ENCODE results near the gene CCNI.

Gene CCNI

GRCh38 chr4:77003400-77003799 is 72.4 kb downstream of the CCNI start:
- H3K4me3 Mint-ChIP-seq: no peak overlapping the region
- TF ChIP-seq, protein P1, sequence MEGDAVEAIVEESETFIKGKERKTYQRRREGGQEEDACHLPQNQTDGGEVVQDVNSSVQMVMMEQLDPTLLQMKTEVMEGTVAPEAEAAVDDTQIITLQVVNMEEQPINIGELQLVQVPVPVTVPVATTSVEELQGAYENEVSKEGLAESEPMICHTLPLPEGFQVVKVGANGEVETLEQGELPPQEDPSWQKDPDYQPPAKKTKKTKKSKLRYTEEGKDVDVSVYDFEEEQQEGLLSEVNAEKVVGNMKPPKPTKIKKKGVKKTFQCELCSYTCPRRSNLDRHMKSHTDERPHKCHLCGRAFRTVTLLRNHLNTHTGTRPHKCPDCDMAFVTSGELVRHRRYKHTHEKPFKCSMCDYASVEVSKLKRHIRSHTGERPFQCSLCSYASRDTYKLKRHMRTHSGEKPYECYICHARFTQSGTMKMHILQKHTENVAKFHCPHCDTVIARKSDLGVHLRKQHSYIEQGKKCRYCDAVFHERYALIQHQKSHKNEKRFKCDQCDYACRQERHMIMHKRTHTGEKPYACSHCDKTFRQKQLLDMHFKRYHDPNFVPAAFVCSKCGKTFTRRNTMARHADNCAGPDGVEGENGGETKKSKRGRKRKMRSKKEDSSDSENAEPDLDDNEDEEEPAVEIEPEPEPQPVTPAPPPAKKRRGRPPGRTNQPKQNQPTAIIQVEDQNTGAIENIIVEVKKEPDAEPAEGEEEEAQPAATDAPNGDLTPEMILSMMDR (IDR thresholded peaks at IDR 0.05; ENCODE audit: unreplicated experiment in 3 of 3): no peak
- H3K27me3 Mint-ChIP-seq (ENCODE audit: low read depth): no peaks in the 10 kb centered on the region
- H3K4me1 Mint-ChIP-seq: peaks cover 43% of the 10 kb centered on the region
- H3K36me3 Mint-ChIP-seq (ENCODE audit: low read depth): peaks cover 84% of the 10 kb centered on the region
- H3K27ac Mint-ChIP-seq: peak overlapping the region in 1 of 3 experiments; percentile 81
- H3K9me3 Mint-ChIP-seq: no peaks in the 10 kb centered on the region

DNA sequence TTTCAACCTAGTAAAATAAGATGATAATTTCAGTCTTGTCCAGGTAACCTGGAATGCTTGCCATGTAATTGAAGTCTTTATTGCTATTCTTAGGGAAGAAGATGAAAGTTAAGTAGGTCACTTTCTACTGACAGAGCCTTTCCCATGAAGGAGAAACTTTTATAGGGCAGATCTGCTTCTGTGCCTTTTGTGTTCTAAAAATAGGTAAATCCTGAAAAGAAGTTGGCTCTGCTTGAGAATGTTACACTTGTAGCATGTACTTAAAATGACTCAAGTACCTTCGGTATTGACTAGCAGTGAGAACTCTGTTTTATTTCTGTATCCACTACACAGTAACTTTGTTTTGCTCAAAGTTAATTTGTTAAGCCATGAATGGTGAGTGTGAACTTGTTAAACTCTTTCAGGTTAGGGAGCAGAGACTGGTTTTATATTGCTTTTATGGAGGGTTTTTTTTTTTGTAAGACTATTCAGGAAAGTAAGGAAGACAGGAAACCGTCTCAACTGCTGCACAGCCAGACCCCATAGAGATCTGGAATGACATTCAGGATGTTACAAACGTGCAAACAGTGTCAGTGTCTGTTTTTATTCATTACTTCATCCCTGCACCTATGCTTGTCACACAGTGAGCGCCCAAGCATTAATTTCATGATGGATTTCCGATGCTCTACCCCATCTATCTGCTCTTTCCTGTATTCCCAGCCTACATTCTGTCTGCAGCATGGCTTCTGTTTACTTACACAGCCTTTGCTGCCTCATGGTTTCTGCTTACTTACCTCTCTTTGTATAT is 73.3 kb downstream of the CCNI start:
- Mint-ChIP-seq H3K36me3 (ENCODE audit: low read depth) (peaks cover 84% of the 10 kb centered on the region), H3K27ac (peak overlapping the region; percentile 20 to 81 (median 43)), H3K27me3 (ENCODE audit: low read depth) (no peaks in the 10 kb centered on the region), H3K9me3 (no peaks in the 10 kb centered on the region), H3K4me1 (peaks cover 39% of the 10 kb centered on the region), H3K4me3 (no peak overlapping the region)
- TF ChIP-seq, protein P1 (IDR thresholded peaks at IDR 0.05; ENCODE audit: unreplicated experiment in 3 of 3): no peak

DNA sequence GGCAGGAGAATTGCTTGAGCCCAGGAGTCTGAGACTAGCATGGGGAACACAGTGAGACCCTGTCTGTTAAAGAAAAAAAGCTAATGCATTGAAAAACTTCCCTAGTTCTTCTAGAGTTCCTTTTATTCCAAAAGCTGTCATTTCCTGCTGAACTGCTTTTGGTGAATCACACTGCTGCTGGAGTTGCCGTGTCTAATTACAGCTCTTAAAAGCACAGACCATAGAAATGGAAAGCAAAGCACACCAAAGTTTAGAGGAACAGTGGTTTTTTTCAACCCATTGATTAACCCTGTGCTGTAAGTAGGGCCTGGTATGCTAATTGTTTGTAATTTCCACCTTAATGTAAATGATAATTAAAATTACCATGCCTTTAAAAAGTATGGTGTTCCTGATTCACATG is 73.9 kb downstream of the CCNI start:
- H3K4me1 Mint-ChIP-seq: peaks cover 32% of the 10 kb centered on the region
- TF ChIP-seq, protein P1 (IDR thresholded peaks at IDR 0.05; ENCODE audit: unreplicated experiment in 3 of 3): no peak
- H3K4me3 Mint-ChIP-seq: no peak overlapping the region
- peaks cover 84% of the 10 kb centered on the region for H3K36me3 Mint-ChIP-seq (ENCODE audit: low read depth)
- no peaks in the 10 kb centered on the region for H3K9me3 Mint-ChIP-seq
- H3K27ac Mint-ChIP-seq: peak overlapping the region; percentile 20 to 81 (median 37)
- H3K27me3 Mint-ChIP-seq (ENCODE audit: low read depth): no peaks in the 10 kb centered on the region

GRCh38 chr4:76998251-76998901 is 77.4 kb downstream of the CCNI start:
- Mint-ChIP-seq H3K9me3 (no peaks in the 10 kb centered on the region), H3K27me3 (ENCODE audit: low read depth) (no peaks in the 10 kb centered on the region), H3K27ac (peak overlapping the region; percentile 54 to 67 (median 55)), H3K4me1 (peaks cover 46% of the 10 kb centered on the region), H3K4me3 (no peak overlapping the region), H3K36me3 (ENCODE audit: low read depth) (peaks cover 66% of the 10 kb centered on the region)
- TF ChIP-seq, protein P1 (IDR thresholded peaks at IDR 0.05; ENCODE audit: unreplicated experiment in 3 of 3): no peak

- Mint-ChIP-seq H3K36me3 (ENCODE audit: low read depth) (peaks cover 64% of the 10 kb centered on the region), H3K27me3 (ENCODE audit: low read depth) (no peaks in the 10 kb centered on the region), H3K9me3 (no peaks in the 10 kb centered on the region), H3K27ac (no peak overlapping the region), H3K4me3 (no peak overlapping the region), H3K4me1 (peaks cover 45% of the 10 kb centered on the region)
- TF ChIP-seq, protein P1 (IDR thresholded peaks at IDR 0.05; ENCODE audit: unreplicated experiment in 3 of 3): no peak
Observed at GRCh38 chr4:76997532-76997931, 78.3 kb downstream of the CCNI start.

All from nephron (organoid).